ENCODE results near the gene ANO4.

ANO4 gene

DNA sequence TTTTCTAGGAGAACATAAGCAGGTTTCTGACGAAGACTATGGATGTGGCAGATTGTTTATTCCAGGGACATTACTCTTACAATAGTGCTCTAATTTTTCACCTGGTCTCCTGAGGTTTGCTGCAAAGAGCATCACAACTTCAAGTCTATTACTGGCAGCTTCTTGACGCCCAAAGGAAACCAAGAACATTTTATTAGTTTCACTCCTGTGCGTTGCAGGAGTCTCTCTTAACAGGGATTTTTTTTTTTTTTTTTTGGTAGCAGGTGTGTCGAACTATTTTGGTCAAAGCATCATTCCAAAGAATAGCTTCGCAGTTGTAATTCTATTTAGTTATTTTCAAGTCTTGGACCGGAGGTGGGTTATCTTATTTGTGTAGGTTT is 1.2 kb downstream of the ANO4 start:
- Mint-ChIP-seq H3K4me1 (no peaks in the 10 kb centered on the region), H3K27me3 (peaks cover 27 to 38% of the 10 kb centered on the region in 2 donors), H3K27ac (no peak overlapping the region), H3K9me3 (peaks cover 0 to 5% of the 10 kb centered on the region in 2 donors), H3K4me3 (no peak overlapping the region), H3K36me3 (no peaks in the 10 kb centered on the region)
- ATAC-seq (replicated peaks): no peak
- DNase-seq: no peak

DNA sequence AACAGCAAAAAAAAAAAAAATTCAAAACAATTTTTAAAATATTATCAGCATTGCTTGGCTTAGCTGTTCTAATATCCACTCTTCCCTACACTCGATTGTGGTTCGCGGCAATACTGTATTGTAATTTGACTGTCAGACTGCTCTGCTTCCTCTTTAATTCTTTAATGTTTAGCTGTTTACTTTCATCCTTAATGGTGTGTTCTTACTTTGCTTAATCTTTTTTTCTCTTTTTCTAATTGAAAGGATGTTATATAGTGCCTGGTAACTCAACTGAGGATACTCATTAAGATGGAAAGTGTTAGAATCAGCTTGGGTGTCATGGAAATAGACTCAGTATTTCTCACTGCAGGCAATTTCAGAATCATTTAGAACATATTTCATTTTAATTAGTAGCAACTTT is 2.0 kb downstream of the ANO4 start:
- ATAC-seq (replicated peaks) (no peak), DNase-seq (no peak)
- Mint-ChIP-seq H3K27ac (no peak overlapping the region), H3K4me1 (no peaks in the 10 kb centered on the region), H3K9me3 (peaks cover 0 to 6% of the 10 kb centered on the region in 2 donors), H3K4me3 (no peak overlapping the region), H3K36me3 (no peaks in the 10 kb centered on the region), H3K27me3 (peaks cover 27 to 38% of the 10 kb centered on the region in 2 donors)

DNA sequence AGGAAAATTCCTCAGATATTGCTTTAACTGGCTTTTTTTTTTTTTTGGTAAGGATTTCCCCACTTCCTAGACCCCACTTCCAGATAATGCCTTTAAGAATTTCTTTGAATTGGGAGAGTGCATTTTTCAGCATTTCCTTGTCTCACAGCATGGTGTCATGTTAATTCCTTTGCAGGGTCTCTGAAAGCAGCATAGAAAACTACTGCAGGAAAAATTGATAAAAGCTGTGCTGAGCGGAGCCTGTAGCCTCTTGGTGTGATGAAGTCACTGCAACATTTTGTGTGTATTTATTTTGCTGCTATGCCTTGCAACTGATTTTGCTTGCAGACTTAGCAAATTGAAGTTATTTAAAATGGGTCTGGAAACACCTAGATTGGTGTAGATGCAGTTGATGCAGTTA is 2.7 kb downstream of the ANO4 start:
- DNase-seq (no peak), ATAC-seq (replicated peaks) (no peak)
- no peak overlapping the region for H3K4me3 Mint-ChIP-seq
- peaks cover 0 to 6% of the 10 kb centered on the region in 2 donors for H3K9me3 Mint-ChIP-seq
- H3K27me3 Mint-ChIP-seq: peaks cover 27 to 38% of the 10 kb centered on the region in 2 donors
- no peaks in the 10 kb centered on the region for H3K36me3 Mint-ChIP-seq
- H3K27ac Mint-ChIP-seq: no peak overlapping the region
- no peaks in the 10 kb centered on the region for H3K4me1 Mint-ChIP-seq

DNA sequence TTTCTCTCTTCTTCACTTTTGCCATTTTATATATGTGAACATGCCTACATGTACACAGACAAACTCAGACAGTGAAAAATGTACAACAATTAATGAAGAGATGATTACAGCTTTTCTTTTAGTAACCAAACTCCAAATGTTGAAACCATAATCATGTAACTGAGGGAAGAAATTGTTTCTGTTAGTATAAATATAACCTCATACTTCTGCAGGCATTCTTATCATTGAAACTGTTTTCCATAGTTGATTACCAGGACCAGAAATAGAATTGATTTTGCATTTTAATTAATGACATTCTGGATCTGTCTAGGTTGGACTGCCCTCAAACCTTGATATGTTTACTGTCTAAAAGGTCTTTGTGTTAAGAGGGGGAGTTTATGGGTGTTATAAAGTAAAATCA is 3.2 kb downstream of the ANO4 start:
- H3K4me1 Mint-ChIP-seq: no peaks in the 10 kb centered on the region
- no peak for ATAC-seq (replicated peaks)
- H3K36me3 Mint-ChIP-seq: no peaks in the 10 kb centered on the region
- peaks cover 0 to 6% of the 10 kb centered on the region in 2 donors for H3K9me3 Mint-ChIP-seq
- no peak for DNase-seq
- no peak overlapping the region for H3K4me3 Mint-ChIP-seq
- H3K27ac Mint-ChIP-seq: no peak overlapping the region
- H3K27me3 Mint-ChIP-seq: peaks cover 27 to 38% of the 10 kb centered on the region in 2 donors

DNA sequence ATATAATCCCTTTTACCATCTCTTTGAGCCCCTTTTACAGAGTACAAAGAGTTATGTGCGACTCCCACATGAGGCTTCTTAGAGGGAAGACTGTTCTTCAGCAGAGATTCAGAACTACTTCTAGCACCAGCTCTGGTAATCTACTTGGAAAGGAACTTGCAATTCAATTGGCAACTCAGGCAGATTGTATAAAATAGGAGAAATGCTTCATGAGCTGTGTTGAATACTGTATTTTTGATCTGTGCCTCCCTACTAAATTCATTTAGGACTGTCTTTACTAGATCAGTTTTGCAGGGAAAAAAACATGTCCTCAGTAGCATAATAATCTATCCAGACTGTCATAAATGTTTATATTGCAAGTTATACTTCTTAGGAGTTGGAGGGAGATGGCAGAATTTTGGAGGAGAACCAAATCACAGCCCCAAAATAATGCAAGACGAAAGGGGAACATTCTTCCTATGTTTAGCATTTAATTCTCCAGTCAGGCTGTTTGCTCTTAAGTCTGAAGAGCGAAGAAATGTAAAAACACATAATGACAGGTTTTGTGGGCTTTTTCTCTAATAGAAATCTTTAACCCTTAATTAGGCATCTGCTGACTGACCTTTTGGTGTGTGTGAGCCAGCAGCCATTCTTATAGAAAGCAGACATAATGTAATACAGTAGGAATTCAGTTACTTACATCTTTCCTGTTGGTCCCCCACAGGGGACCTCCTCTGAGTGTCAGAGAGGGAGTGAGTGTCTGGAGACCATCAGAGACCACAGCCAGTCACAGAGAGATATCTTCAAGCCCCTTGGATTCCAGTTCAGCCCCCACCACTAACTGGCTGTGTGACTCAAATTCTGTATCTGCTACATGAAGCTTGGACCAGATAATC is 3.9 kb downstream of the ANO4 start:
- no peaks in the 10 kb centered on the region for H3K36me3 Mint-ChIP-seq
- H3K4me3 Mint-ChIP-seq: no peak overlapping the region
- no peaks in the 10 kb centered on the region for H3K4me1 Mint-ChIP-seq
- H3K27ac Mint-ChIP-seq: no peak overlapping the region
- DNase-seq (no peak), ATAC-seq (replicated peaks) (no peak)
- H3K9me3 Mint-ChIP-seq: peaks cover 0 to 8% of the 10 kb centered on the region in 2 donors
- peaks cover 27 to 38% of the 10 kb centered on the region in 2 donors for H3K27me3 Mint-ChIP-seq

DNA sequence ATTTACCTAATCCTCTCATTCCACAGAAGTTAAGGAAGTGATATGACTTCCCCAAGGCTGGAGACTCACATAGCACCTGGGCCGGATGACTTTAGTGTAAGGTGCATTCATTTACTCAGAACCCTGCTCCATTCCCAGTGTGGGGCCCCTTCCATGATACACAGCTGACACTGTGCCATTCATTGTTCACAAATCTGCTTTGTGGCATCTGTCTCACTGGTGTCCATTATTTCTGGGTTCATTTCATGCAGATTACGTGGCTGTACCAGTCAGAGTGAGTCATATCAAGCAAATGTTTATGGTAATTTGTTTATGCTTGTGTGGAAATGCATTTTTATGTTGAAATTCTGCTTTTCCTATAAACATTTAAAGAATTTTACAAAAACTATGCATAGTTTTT is 5.2 kb downstream of the ANO4 start:
- Mint-ChIP-seq H3K4me3 (no peak overlapping the region), H3K27me3 (peaks cover 23 to 31% of the 10 kb centered on the region in 2 donors), H3K9me3 (peaks cover 0 to 10% of the 10 kb centered on the region in 2 donors), H3K27ac (no peak overlapping the region), H3K36me3 (no peaks in the 10 kb centered on the region), H3K4me1 (no peaks in the 10 kb centered on the region)
- DNase-seq (no peak), ATAC-seq (replicated peaks) (no peak)

DNA sequence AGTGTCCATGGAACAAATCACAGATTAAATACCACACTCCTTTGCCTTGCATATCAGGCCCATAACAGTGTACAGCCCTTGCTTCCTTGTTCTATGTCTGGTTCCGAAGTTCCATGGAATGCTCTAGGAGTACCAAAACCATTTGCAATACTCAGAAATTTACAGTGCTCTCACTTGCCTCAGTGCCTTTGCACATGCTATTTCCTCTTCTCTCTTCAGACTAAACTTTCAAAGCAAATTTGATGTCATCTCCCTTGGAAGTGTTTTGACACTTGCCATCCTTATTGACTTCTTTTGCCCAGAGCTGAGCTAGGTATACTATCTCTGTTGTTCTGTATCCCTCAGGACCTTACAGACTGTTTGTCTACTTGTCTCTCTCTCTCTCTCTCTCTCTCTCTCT is 6.1 kb downstream of the ANO4 start:
- Mint-ChIP-seq H3K4me3 (no peak overlapping the region), H3K27me3 (peaks cover 13 to 21% of the 10 kb centered on the region in 2 donors), H3K4me1 (no peaks in the 10 kb centered on the region), H3K27ac (no peak overlapping the region), H3K9me3 (peaks cover 0 to 11% of the 10 kb centered on the region in 2 donors), H3K36me3 (no peaks in the 10 kb centered on the region)
- DNase-seq: no peak
- no peak for ATAC-seq (replicated peaks)

DNA sequence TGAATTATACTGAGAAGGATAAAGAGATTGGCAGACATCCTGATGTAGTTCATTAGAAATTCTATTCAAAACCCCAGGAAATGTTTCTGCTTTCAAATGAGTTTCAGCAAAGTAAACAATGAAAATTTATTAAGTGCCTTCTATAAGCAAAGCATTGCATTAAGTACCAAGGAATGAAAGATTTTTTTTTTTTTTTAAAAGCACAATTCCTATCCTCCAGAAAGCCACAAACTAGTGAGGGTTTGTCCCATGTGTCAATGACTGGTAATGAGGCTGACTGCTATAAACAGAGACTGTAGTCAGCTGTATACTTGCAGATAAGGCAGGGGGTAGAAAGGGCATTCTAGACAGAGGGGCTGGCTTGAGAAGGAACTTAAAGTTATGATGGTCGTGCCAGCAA is 6.7 kb downstream of the ANO4 start:
- DNase-seq (no peak), ATAC-seq (replicated peaks) (no peak)
- no peak overlapping the region for H3K27ac Mint-ChIP-seq
- H3K27me3 Mint-ChIP-seq: peaks cover 10 to 15% of the 10 kb centered on the region in 2 donors
- H3K4me3 Mint-ChIP-seq: no peak overlapping the region
- H3K9me3 Mint-ChIP-seq: peaks cover 0 to 13% of the 10 kb centered on the region in 2 donors
- no peaks in the 10 kb centered on the region for H3K36me3 Mint-ChIP-seq
- H3K4me1 Mint-ChIP-seq: no peaks in the 10 kb centered on the region

DNA sequence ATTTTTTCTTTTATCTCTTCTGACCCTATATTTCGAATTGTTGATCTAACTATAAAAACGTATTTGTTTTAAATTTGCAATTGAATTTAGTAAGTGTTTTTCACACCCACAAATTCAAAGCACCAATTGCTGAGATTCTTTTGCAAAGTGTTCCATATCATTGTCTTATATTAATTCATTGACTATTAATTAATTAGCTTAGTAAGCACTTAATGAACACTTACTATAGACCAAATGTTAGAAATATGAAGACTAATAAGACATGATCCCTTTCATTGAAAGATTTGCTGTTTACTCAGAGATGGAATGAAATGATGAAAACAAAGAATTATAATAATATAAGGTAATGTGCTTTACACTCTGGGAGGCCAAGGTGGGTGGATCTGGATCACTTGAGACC is 14.2 kb downstream of the ANO4 start:
- Mint-ChIP-seq H3K27ac (no peak overlapping the region), H3K27me3 (no peaks in the 10 kb centered on the region), H3K4me1 (no peaks in the 10 kb centered on the region), H3K4me3 (no peak overlapping the region), H3K9me3 (peaks cover 0 to 11% of the 10 kb centered on the region in 2 donors), H3K36me3 (no peaks in the 10 kb centered on the region)
- ATAC-seq (replicated peaks) (no peak), DNase-seq (no peak)

DNA sequence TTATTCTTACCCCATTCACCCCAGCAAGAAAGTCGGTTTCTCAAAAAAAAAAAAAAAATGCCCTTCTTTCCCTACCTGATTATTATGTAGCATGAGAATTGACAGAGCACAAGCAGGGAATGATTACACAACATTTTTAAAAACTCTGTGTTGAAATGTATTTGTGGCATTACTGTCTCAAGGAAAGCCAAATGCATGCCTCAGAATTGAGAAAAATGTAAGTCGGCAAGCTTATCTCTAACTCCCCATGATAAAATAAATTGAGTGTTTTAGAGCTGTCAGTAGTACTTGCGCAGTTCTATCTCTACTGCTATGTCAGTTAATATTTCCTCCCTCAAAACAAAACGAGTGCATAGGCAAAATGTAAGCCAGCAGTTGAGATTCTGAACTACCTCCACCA is 25.7 kb downstream of the ANO4 start:
- Mint-ChIP-seq H3K36me3 (no peaks in the 10 kb centered on the region), H3K27ac (no peak overlapping the region)
- ATAC-seq (replicated peaks): no peak

DNA sequence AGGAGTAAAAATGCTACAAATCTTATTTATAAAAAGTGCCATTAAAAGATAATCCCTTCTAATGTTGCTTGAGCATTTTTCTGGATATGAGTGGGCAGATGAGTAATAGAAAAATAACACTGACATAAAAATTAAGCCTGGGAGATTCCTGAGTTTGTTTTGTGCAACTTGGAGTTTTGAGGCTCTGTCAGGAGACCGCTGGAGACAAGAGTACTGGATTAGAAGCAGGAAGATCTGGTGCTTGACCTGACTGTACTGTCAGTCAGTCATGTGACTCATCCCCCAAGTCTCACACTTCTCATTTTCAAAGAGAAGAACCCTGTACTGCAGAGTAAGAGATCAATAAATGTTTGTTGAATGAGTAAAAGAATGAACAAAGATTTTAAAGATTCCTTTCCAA is 29.4 kb downstream of the ANO4 start:
- H3K36me3 Mint-ChIP-seq: no peaks in the 10 kb centered on the region

More for the DNA sequence above, 25.7 kb downstream of the ANO4 start:
- Mint-ChIP-seq H3K9me3 (no peaks in the 10 kb centered on the region), H3K27me3 (no peaks in the 10 kb centered on the region), H3K4me1 (no peaks in the 10 kb centered on the region), H3K4me3 (no peak overlapping the region)
- no peak for DNase-seq

DNA sequence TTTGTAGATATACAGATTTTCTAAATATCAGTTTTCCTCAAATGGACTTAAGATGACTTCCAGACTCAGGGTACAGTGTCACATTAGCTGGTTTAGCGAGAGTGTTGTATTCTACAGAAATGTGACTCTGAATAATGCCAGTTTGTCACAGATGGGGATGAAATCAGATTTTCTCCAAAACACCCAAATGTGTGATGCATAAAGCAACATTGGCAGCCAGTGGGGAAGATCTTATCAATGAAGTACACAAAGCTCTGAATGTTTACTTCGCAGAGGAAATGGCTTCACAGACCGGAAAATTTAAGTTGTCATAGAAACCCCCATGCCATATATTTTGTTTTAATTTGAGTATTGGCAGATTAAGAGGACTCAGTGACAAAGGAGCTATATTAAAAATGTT is 29.9 kb downstream of the ANO4 start:
- no peak for ATAC-seq (replicated peaks)
- Mint-ChIP-seq H3K36me3 (no peaks in the 10 kb centered on the region), H3K9me3 (no peaks in the 10 kb centered on the region), H3K27ac (no peak overlapping the region), H3K27me3 (peaks cover 0 to 4% of the 10 kb centered on the region in 2 donors), H3K4me1 (no peaks in the 10 kb centered on the region), H3K4me3 (no peak overlapping the region)
- DNase-seq: no peak

More for the DNA sequence above, 29.4 kb downstream of the ANO4 start:
- DNase-seq (no peak), ATAC-seq (replicated peaks) (no peak)
- Mint-ChIP-seq H3K4me3 (no peak overlapping the region), H3K27me3 (peaks cover 0 to 4% of the 10 kb centered on the region in 2 donors), H3K9me3 (no peaks in the 10 kb centered on the region), H3K27ac (no peak overlapping the region), H3K4me1 (no peaks in the 10 kb centered on the region)

DNA sequence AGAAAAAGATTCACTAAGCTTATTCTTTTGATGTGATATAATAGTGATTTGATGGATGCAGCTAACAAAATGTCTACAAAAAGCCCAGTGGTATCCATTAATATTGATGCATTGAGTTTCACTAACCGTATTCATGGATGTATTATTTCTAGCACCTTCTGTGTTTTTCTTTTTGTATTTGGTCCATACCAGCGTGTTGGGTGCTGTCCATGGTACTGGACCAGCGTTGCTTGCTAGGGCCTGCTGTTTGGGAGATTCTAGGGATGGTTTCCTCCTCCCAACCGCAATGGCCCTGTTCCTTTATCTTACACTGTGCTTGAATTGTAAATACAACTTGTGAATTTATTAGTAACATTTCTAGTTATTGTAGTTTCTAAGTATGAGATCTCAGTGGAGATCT is 31.7 kb downstream of the ANO4 start:
- H3K36me3 Mint-ChIP-seq: no peaks in the 10 kb centered on the region
- DNase-seq: no peak
- H3K9me3 Mint-ChIP-seq: no peaks in the 10 kb centered on the region
- no peaks in the 10 kb centered on the region for H3K4me1 Mint-ChIP-seq
- ATAC-seq (replicated peaks): no peak
- peaks cover 0 to 4% of the 10 kb centered on the region in 2 donors for H3K27me3 Mint-ChIP-seq
- no peak overlapping the region for H3K27ac Mint-ChIP-seq
- H3K4me3 Mint-ChIP-seq: no peak overlapping the region

DNA sequence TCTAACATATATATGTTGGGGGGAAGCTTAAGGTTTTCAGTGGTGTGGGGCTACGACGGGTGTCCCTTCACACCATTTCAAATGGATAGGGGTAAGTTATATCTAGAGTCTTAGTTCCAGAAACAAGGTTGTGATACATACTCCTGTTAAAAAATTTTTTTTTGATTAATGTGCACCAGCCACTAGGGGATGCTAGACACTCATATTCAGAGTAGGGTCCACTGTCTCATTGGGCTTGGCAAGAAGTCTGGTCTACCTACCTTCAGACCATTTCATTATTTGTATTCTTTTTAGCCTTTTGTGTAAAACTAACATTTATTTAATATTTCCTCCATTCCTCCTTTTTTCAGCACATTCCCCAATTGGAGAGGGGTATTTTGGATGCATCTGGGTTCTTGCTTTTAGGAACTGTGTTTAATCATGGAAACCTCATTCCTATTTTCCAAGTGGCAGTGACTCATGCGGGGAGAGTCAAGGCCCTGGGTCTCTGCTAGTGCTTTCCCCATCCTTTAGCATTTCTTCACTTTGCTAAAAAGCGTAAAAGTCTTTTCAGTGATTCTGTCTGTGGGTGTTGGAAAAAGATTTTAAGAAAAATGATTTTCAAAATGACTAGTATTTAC is 33.4 kb downstream of the ANO4 start:
- Mint-ChIP-seq H3K9me3 (no peaks in the 10 kb centered on the region), H3K4me1 (no peaks in the 10 kb centered on the region), H3K36me3 (no peaks in the 10 kb centered on the region), H3K4me3 (no peak overlapping the region), H3K27me3 (peaks cover 0 to 4% of the 10 kb centered on the region in 2 donors), H3K27ac (no peak overlapping the region)
- peak; percentile 63 to 77 for ATAC-seq (replicated peaks)
- DNase-seq: no peak

Data from stimulated activated naive B cell treated with anti-CD40 and anti-IgM and Interleukin-4, amounts not matched to agents 10 μg/mL and 1 μg/mL and 100 μg/mL, for 72 hours (primary cell).